ENCODE results near the gene WRAP73. TPM values are rescaled to one million over a fixed set of nuclear protein-coding genes. Genes with fewer than 3 reads are reported as not detected.

The WRAP73 gene
- total RNA-seq, 2 experiments from 2014 or later, result 22.3 to 22.7 TPM

DNA sequence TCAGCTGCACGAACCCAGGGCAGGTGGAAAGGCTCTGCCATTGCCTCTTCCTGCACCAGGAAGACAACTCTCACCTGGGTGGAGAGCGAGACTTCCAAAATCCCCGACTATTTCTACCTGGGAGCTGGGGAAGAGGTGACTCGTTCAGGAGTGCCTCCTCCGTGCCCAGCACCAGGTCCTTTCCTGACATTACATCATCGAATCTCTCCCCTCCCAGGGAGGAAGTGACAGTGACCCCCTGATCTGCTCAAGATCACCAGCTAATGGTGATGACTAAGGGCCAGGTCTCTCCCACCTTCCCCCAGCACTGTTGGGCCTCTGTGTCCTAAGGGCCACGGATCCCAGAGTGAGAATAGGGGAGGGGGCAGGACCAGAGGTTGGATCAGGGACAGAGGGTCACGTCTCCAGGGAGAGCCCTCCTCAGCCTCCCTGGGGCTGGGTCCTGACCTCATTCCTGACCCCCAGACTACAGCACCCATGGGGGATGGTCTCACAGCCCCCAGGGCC is 45.4 kb downstream of the WRAP73 start:
- ChIA-PET CTCF (no interaction called here), POLR2A (no interaction called here)
- no peak overlapping the region for H3K4me3 ChIP-seq (ENCODE audit: low read length)
- TF ChIP-seq CTCF (IDR thresholded peaks at IDR 0.05), result no peak
- ATAC-seq (ENCODE audit: poor library complexity) (no peak), DNase-seq (no peak)
- no peak overlapping the region for H3K4me3 Mint-ChIP-seq
- no peaks in the 10 kb centered on the region for H3K4me1 Mint-ChIP-seq (ENCODE audit: low read depth)
- peaks cover 0 to 13% of the 10 kb centered on the region in 2 experiments for H3K9me3 ChIP-seq (ENCODE audit: control insufficient read depth in 1 of 2, insufficient read depth in 1 of 2, low read length in 2 of 2)
- no peaks in the 10 kb centered on the region for H3K36me3 Mint-ChIP-seq (ENCODE audit: low read depth)
- H3K27ac Mint-ChIP-seq, result no peak overlapping the region
- peaks cover 6% of the 10 kb centered on the region for H3K4me1 ChIP-seq (ENCODE audit: insufficient read depth, low read length)
- no peaks in the 10 kb centered on the region for H3K9me3 Mint-ChIP-seq
- H3K27ac ChIP-seq (ENCODE audit: low read depth in 1 of 2, low read length in 2 of 2), result no peak overlapping the region
- H3K27me3 Mint-ChIP-seq, result peaks cover 4% of the 10 kb centered on the region
- peaks cover 4 to 12% of the 10 kb centered on the region in 2 experiments for H3K27me3 ChIP-seq (ENCODE audit: control insufficient read depth in 1 of 2, insufficient read depth in 2 of 2, low read length in 2 of 2)
- no peaks in the 10 kb centered on the region for H3K36me3 ChIP-seq (ENCODE audit: insufficient read depth, low read length)
- intact Hi-C loops (cut with DNase I, micrococcal nuclease), result no loop called here

GRCh38 chr1:3603571-3604467 is 46.1 kb downstream of the WRAP73 start:
- H3K27me3 ChIP-seq (ENCODE audit: control insufficient read depth in 1 of 2, insufficient read depth in 2 of 2, low read length in 2 of 2), result peaks cover under 1 to 5% of the 10 kb centered on the region in 2 experiments
- TF ChIP-seq CTCF (IDR thresholded peaks at IDR 0.05), result no peak
- H3K9me3 ChIP-seq (ENCODE audit: control insufficient read depth in 1 of 2, insufficient read depth in 1 of 2, low read length in 2 of 2), result peaks cover 0 to 9% of the 10 kb centered on the region in 2 experiments
- ATAC-seq (ENCODE audit: poor library complexity) (no peak), DNase-seq (no peak)
- Mint-ChIP-seq H3K4me3 (no peak overlapping the region), H3K9me3 (no peaks in the 10 kb centered on the region), H3K27ac (no peak overlapping the region), H3K27me3 (no peaks in the 10 kb centered on the region), H3K36me3 (ENCODE audit: low read depth) (no peaks in the 10 kb centered on the region), H3K4me1 (ENCODE audit: low read depth) (no peaks in the 10 kb centered on the region)
- CTCF ChIA-PET, result no interaction called here
- intact Hi-C loops (cut with DNase I, micrococcal nuclease), result no loop called here
- peaks cover 12% of the 10 kb centered on the region for H3K4me1 ChIP-seq (ENCODE audit: insufficient read depth, low read length)
- POLR2A ChIA-PET, result no interaction called here
- no peak overlapping the region for H3K4me3 ChIP-seq (ENCODE audit: low read length)
- no peaks in the 10 kb centered on the region for H3K36me3 ChIP-seq (ENCODE audit: insufficient read depth, low read length)
- no peak overlapping the region for H3K27ac ChIP-seq (ENCODE audit: low read depth in 1 of 2, low read length in 2 of 2)

- Mint-ChIP-seq H3K27me3 (no peaks in the 10 kb centered on the region), H3K9me3 (no peaks in the 10 kb centered on the region), H3K27ac (no peak overlapping the region), H3K36me3 (ENCODE audit: low read depth) (no peaks in the 10 kb centered on the region), H3K4me3 (no peak overlapping the region), H3K4me1 (ENCODE audit: low read depth) (peaks cover 3% of the 10 kb centered on the region)
- no peak for ATAC-seq (ENCODE audit: poor library complexity)
- TF ChIP-seq CTCF (IDR thresholded peaks at IDR 0.05), result no peak
- Histone ChIP-seq H3K27ac (ENCODE audit: low read depth in 1 of 2, low read length in 2 of 2) (no peak overlapping the region), H3K4me1 (ENCODE audit: insufficient read depth, low read length) (peaks cover 18% of the 10 kb centered on the region), H3K4me3 (ENCODE audit: low read length) (no peak overlapping the region), H3K36me3 (ENCODE audit: insufficient read depth, low read length) (no peaks in the 10 kb centered on the region), H3K9me3 (ENCODE audit: control insufficient read depth in 1 of 2, insufficient read depth in 1 of 2, low read length in 2 of 2) (peaks cover 0 to 8% of the 10 kb centered on the region in 2 experiments), H3K27me3 (ENCODE audit: control insufficient read depth in 1 of 2, insufficient read depth in 2 of 2, low read length in 2 of 2) (peaks cover 0 to 2% of the 10 kb centered on the region in 2 experiments)
- no peak for DNase-seq
- POLR2A ChIA-PET, result no interaction called here
- CTCF ChIA-PET, result no interaction called here
- intact Hi-C loops (cut with DNase I, micrococcal nuclease), result no loop called here
Measured at GRCh38 chr1:3603156-3603555, 46.7 kb downstream of the WRAP73 start.
